ENCODE results near the gene C1orf159. TPM values are rescaled to one million over a fixed set of nuclear protein-coding genes. Genes with fewer than 3 reads are reported as not detected.

The C1orf159 gene
- total and polyA plus RNA-seq, 9 of the 15 experiments (the other 6 are each of a cell fraction or from before 2014, with no cell fraction given): 0.28 to 54.9 (median 10.6) TPM

DNA sequence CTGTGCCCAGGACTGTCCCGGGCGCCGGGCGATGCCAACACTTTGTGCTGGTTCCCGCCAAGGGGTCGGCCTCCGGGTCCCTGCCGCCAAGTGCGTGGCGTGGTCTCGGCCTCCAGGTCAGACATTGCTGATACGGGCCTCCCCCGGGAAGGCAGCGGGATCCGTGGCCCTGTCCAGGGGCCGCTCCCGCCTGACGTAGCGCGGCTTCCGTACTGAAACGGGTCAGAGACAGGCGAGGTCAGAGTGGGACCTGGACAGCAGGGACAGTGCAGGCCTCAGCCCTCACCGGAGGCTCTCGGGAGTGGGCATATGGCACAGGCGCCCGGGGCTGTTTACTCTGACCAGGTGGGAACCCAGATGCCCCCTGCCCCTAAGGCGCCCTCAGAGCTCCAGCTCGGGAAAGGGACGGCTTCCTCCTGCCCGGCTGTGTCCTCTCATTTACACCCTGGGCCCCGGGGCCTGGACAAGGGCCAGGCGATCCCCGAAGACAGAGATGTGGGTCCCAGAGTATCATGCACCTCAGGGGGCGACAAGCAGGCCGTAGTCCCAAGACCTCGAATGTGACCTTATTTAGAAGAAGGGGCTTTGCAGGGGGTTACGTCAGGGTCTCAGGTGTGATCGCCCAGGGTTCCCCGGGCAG lies 33.0 kb downstream of the C1orf159 start (continued):
- peak; percentile 63; the same call in 1 of the 2 replicates for TF ChIP-seq HNRNPL (IDR thresholded peaks at IDR 0.05; ENCODE audit: low read depth, low read length)
- TF ChIP-seq, protein P1, sequence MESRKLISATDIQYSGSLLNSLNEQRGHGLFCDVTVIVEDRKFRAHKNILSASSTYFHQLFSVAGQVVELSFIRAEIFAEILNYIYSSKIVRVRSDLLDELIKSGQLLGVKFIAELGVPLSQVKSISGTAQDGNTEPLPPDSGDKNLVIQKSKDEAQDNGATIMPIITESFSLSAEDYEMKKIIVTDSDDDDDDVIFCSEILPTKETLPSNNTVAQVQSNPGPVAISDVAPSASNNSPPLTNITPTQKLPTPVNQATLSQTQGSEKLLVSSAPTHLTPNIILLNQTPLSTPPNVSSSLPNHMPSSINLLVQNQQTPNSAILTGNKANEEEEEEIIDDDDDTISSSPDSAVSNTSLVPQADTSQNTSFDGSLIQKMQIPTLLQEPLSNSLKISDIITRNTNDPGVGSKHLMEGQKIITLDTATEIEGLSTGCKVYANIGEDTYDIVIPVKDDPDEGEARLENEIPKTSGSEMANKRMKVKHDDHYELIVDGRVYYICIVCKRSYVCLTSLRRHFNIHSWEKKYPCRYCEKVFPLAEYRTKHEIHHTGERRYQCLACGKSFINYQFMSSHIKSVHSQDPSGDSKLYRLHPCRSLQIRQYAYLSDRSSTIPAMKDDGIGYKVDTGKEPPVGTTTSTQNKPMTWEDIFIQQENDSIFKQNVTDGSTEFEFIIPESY (CRISPR knock-in tag; IDR thresholded peaks at IDR 0.05): peak; percentile 97

GRCh38 chr1:1082239-1082775 lies 33.6 kb downstream of the C1orf159 start:
- no peak for ATAC-seq
- intact Hi-C loops (cut with micrococcal nuclease): no loop called here
- H3K4me1 ChIP-seq (replicated peaks in 1 of 2; ENCODE audit: control insufficient read depth in 2 of 2, insufficient read depth in 2 of 2, low read length in 2 of 2): peaks cover 12 to 72% of the 10 kb centered on the region in 2 experiments
- H3K4me3 ChIP-seq: no peak overlapping the region
- H3K27ac ChIP-seq (ENCODE audit: extremely low read depth, low read depth, low read length): no peak overlapping the region
- no peaks in the 10 kb centered on the region for H3K27me3 ChIP-seq (ENCODE audit: control insufficient read depth in 2 of 2, insufficient read depth in 2 of 2, low read length in 2 of 2)
- DNase-seq (ENCODE audit: extremely low read depth in 1 of 4, low spot score in 3 of 4): no peak
- H3K79me2 ChIP-seq (ENCODE audit: control insufficient read depth, insufficient read depth, low read length): no peaks in the 10 kb centered on the region
- H3K9me3 ChIP-seq (replicated peaks; ENCODE audit: control insufficient read depth, insufficient read depth, low read depth, low read length): no peaks in the 10 kb centered on the region; the same call in 1 of the 2 replicates
- H3K9me1 ChIP-seq (ENCODE audit: control insufficient read depth, insufficient read depth, low read length): no peaks in the 10 kb centered on the region
- no peak overlapping the region for H3K4me2 ChIP-seq (ENCODE audit: insufficient read depth, low read length)
- ChIA-PET CTCF (ENCODE audit: low intra/inter-chr PET ratio) (no interaction called here), POLR2A (interaction anchor here (1.1 kb wide), 1 partner anchor 16 kb away, joined by 3 read pairs; no protein-coding TSS in a partner anchor)
- in situ Hi-C loops (cut with MboI): no loop called here
- 88% methylated on average over 20 of the region's 27 CpGs for WGBS (ENCODE audit: insufficient coverage, low coverage, missing lambda C conversion rate)
- no peak for FAIRE-seq
- BruUV-seq (replicated peaks): no TSS peak
- no peaks in the 10 kb centered on the region for H4K20me1 ChIP-seq (replicated peaks; ENCODE audit: control insufficient read depth, insufficient read depth, low read length)
- H3K36me3 ChIP-seq (ENCODE audit: control insufficient read depth, insufficient read depth, low read length): peaks cover 24% of the 10 kb centered on the region; the same call in 1 of the 3 replicates
- H3K9ac ChIP-seq (ENCODE audit: insufficient read depth in 1 of 2, low read depth in 2 of 2, low read length in 2 of 2): peak overlapping the region in 1 of 2 experiments; percentile 20; a peak in 1 of 4 replicates
- peak; percentile 42; the same call in 1 of the 2 replicates for TF ChIP-seq ZBTB7A (IDR thresholded peaks at IDR 0.05; ENCODE audit: borderline replicate concordance, control insufficient read depth, low read depth, low read length)
- TF ChIP-seq SMAD3 (CRISPR knock-in tag; conservative IDR thresholded peaks at IDR 0.05): no peak
- no peak overlapping the region for H2AFZ ChIP-seq (ENCODE audit: low read depth, low read length)
